NCI-H2081 (cell line): Measurements from ENCODE around the gene WASF2.
A peak's percentile ranks its signal among the peaks of the same experiment; 100 is the strongest.
"Not testable (repeated sequence)": the region's sequence is repeated elsewhere in the genome, so short reads cannot be mapped to it uniquely, and the experiment has no call there.

Experiments used
- DNase-seq, 2 experiments: peaks; one replicate each; lab custom pipeline; 2025; lab: John Stamatoyannopoulos, UW

Gene WASF2

DNA sequence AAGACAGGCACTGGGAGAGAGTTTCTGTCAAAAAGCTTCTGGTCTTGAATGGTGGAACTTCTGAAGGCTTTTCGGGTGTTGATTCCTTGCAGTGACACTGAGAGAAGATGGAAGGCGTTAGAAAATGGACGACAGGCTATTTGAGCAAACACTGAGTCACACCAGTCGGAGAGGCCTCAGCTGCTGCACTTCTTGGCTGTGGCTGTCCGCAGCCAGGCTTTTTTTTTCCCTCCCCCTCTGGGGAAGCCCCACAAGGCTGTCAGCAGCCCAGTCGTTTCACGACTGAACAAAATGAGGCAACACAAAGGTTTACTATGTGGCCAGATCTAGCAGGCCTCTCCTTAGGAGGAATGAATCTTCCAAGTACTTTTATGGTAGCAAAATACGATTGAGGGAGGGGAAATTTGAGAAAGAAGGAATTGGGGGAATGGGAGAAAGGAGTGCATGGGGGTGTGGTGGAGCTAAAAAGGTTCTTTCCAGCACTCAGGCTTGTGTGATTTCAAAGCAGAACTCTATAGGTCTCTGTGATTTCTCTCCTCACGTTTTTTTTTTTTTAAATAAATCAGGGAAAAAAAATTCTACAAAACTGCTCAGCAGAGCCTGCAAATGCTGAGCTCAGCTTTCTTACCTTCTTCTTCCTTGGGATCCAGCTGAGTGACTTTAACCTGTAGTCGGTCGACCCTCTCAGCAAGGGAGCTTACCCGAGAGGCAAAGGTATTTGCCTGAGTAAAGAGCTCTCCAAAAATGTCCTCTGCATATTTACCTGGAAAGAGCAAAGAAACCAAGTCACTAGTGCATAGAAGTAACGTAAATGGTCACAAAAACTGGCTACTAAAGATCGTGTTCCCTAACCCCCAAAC, 71.4 kb downstream of the WASF2 start:
- DNase-seq: no peak

DNA sequence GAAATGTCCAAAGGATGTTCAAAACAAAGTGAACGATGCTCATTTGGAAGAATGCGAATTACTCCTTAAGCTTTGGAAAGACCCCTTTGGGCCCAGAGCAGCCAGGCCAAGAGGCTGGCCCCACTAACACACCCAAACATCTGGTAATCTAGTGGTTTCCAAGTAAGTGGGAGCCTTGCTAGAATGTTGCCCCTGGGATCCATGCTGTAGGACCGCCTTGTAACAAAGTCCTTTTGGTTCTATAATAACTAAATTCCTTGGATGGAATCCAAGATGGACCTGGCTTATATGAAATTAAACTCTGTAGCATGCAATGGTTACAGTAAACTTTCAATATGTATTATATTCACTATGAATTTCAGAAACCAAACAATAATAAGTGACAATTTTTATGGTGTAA, 72.3 kb downstream of the WASF2 start:
- DNase-seq: no peak

DNA sequence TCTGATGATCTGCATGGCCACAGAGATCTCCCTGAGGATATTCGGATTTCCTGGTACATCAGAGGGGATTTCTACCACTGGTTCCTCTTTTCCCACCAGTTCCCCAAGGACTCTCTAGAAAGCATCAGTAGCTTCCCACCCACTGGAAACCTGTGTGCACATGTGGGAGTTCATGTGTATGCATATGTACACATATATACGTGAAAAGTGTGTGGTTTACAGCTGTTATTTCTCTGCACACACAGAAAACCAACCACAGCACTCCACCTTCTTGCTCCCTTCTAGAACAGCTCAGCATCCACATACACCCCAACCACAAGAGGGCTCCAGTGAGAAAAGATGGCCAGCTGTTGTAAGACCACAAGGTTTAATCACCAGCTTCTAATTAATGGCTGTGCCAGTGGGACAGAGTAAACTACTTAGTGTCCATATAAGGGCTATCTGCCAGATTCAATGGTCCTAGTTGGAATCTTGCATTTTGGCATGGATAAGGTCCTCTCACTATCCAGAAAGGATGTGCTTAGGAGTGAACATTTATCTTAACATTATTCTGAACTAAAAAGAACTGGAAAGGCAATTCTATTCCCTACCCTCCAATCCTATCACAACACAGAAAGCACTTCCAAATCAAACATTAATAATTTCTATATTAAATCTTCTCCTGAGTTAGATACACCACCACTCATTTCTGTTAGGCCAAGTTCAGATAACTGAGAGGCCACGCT, 73.4 kb downstream of the WASF2 start:
- peak; percentile 57 to 75 for DNase-seq

DNA sequence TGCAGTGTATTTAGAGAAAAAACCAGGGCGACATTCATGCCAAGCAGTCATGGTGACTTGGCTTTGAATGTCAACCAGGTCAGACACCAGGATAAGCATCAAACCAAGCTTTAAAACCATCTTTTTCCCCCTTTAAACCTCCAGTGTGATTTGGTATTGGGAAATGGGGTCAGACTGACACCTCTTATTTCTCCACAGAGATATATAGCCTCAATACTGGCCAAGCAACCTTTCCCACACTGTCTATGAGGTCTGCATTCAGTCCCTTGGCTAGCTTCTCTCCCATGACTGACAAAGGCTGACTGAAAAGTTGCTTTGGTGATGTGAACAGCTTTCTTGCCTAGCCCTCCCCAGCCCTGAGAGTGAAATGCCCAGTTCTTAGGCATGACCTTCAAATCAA, 75.9 kb downstream of the WASF2 start:
- no peak for DNase-seq

- DNase-seq: no peak
These were observed 77.0 kb downstream of the WASF2 start for GRCh38 chr1:27413004-27413403.

- DNase-seq: no peak
These were observed 77.5 kb downstream of the WASF2 start for GRCh38 chr1:27412502-27412901.

- DNase-seq: no peak
These were observed 79.3 kb downstream of the WASF2 start for GRCh38 chr1:27410709-27411108.

DNA sequence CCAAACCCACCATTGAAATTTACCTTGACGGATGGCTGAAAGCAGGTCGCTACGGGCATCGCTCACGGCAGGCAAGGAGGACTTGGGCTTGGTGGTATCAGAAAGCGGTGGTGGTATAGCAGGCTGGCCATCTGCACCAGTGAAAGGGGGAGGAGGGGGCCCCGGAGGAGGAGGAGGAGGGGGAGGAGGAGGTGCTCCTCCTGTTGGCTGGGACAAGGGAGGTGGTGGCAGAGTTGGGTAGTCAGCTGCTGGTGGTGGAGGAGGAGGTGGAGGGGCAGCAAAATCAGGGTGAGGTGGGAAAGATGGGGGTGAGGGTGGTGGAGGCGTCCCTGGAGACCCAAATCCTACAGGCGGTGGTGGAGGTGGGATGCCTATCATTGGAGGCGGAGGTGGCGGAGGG, 80.3 kb downstream of the WASF2 start:
- no peak for DNase-seq

DNA sequence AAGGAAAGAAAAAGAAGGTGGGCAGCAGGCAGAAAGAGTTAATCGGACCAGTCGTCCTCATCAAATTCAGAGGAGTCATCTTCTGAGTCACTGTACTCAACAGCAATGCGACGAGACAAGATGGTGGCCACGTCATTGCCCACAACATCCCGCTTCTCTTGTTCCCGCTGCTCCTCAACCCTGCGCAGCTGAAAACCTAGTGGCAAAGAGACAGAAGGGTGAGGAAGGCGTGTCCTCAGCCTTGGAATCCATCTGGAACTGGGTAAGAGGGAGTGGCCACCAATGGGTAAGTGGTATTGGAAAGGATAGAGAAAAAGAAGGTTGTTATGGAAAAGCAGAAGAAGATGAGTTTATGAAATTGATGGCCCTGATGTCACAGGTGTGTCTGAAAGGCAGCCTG, 81.8 kb downstream of the WASF2 start:
- DNase-seq: no peak

GRCh38 chr1:27406791-27407190, 83.2 kb downstream of the WASF2 start:
- DNase-seq: not testable (repeated sequence)

GRCh38 chr1:27406362-27406680, 83.6 kb downstream of the WASF2 start:
- no peak for DNase-seq

GRCh38 chr1:27405598-27406361, 84.2 kb downstream of the WASF2 start:
- not testable (repeated sequence) for DNase-seq

DNA sequence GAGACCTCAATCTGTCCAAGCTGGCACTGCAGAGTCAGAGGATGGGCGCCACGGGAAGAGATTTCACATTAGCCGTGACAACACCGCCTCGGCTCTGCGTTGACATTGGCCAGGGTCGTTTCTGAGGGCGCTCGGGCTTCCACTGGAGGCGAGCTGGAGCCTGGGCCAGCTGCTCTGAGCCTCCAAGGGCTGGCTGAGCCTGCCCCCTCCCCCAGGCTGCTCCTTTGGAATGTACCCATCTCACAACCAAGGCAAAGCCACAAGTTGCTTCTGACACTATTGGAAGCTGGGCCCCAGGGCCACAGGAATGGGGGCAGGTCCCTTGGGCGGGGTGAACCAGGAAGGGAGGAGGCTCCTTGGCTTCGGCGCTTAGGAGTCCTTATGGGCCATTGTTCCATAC, 84.9 kb downstream of the WASF2 start:
- no peak for DNase-seq

DNA sequence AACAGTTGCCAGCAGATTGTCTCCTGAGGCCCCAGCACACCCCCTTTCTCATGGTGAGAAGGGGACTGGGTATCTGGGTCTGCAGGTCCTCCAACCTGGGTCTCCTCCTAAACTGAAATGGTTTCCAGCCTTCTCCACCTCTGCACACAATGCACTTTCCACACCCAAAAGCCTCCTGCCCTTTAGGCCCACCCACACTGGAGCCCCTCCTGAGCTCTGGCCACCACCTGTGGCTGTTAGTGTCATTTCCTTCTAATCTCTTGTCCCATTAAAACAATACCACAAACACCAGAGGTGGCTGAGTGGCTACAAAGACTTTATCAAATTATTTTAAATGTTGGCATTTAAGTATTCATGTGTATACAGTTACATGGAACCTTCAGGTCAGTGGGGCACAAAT, 86.0 kb downstream of the WASF2 start:
- no peak for DNase-seq

DNA sequence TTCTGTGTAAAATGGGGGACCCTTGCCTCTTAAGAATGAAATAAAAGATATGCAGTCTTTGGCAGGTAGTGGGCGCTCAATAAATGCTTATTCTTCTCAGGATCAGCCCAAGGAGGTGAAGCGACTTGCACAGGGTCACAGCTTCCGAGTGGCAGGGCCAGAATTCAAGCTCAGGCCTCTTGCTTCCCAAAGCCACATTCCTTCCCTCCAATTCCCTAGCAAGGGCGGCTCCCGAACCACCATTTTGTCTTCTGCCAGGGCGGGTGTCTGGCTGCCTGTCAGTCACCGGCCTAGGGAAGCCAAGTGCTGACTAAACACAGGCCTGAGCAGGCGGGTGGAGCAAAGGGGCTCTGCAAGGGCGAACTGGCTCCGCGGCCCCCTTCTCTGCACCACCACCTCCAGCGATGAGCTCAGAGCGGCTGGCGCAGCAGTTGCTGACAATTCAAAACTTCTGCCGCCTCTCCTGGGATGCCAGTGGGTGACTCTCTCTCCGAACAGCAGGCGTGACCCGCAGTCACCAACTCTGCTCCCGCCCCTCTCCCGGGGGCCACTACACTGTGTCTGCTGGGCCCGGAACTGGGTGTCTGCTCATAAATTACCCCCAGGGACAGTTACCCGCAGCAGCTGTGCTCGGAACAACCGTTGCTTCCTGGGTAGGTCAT, 86.8 kb downstream of the WASF2 start:
- no peak for DNase-seq

DNA sequence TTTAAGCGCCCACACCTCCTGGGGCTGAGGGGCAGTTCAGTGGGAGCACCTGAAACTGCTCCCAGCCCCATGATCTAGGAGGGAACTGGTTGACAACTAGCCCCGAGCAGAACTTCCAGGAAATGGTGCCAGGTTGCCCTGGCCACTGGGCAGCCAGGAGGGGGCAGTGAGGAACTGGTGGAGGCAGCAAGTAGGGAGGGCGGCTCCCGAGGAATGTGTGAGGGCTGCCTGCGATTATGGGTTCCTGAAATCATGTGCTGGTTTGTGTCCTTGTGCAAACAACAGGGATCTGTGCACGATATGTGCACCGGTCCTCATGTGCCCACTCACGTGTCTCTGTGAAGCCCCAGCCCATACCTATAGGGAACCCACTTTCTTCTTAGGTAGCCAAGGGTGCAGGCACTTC, 87.6 kb downstream of the WASF2 start:
- DNase-seq: peak in 1 of 2 experiments; percentile 11

- no peak for DNase-seq
These were observed 89.0 kb downstream of the WASF2 start for GRCh38 chr1:27400963-27401341.

GRCh38 chr1:27400082-27400962, 89.6 kb downstream of the WASF2 start:
- no peak for DNase-seq

DNA sequence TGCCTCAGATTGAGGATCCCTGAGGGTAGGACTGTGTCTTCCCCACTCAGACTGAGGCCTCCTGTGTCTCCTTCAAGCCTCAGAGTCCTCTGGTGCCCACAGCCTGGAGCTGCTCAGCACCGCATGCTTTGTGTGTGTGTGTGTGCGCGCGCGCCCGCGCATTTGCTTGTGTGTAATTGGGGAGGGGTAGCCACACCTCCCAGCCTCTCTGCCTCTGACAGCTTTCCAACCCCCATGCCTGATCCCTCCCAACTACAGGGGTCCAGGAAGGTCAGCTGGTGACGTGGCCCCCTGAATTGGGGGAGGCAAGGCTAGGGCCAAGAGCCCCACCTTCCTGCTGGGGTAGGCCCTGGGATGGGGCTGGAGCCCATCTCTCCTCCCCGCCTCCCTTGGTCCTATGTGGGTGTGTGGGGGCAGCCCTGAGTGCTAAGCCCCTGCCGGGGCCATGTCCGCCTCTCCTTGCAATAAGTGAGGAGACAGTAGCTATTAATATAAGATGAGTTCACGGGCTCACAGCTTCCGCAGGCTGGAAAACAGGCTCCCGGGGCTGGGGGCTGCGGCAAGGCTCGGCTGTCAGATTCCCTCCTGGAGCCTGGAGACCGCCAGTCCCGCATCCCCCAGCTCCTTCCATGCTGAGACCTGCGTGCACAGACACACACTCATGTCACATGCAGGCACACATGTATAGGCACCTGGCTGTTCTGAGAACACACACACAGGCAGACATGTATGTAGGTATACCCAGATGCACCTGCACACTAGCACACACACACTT, 90.5 kb downstream of the WASF2 start:
- DNase-seq: no peak

DNA sequence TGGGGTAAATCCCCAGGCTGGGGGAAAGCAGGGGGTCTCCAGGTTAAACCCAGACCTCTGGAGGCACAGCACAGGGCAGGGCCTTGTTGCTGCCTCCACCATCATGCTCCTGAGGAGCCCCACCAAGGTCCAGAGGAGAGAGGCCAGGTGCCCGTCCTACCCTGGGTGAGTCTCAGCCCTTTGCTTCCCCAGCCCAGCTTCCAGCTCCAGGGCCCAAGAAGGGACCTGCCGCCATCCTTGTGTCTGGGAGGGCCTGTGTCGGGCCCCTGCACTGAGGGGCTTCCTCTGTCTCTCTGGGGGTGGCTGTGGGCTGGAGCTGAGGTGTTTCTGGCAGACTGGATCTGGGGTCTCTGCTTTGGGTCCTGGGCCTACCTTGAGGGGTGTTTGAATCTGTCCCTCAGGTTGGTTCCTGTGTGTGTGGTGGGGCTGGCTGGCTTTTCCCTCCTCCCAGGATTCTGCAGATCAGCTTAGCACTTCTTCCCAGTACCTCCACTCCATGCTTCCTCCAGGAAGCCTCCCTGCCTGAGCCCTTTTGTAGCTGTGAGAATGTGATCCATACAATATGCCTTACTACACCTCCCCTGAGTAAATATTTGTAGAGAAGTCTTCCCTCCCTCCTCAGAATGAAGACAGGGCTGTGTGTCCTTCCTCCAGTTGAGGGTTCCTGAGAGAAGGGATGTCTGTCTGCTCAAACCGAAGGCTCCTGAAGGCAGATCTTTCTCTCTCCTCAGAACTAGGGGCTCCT, 91.4 kb downstream of the WASF2 start:
- no peak for DNase-seq
